ENCODE data around the gene NKAIN2.
"Not testable (repeated sequence)": the region's sequence is repeated elsewhere in the genome, so short reads cannot be mapped to it uniquely, and the experiment has no call there.

NKAIN2 gene

DNA sequence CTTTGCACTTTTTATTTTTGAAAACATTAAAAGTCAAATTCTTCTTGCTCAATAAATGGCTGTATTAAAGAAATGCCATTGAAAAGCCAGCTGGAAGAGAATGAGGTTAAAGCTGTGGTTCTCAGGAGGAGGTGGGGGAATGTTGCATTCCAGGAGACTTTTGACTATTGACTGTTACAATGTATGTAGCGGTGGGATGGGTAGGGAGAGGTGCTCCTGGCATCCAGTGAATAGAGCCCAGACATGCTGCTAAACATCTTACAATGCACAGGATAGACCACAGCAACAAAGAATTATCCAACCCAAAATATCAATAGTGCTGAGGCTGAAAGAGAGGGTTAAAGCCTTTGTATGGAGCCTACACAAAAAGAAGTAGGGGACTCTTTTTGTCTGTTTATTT is 295.9 kb downstream of the NKAIN2 start:
- no peak for DNase-seq (ENCODE audit: low read depth)

DNA sequence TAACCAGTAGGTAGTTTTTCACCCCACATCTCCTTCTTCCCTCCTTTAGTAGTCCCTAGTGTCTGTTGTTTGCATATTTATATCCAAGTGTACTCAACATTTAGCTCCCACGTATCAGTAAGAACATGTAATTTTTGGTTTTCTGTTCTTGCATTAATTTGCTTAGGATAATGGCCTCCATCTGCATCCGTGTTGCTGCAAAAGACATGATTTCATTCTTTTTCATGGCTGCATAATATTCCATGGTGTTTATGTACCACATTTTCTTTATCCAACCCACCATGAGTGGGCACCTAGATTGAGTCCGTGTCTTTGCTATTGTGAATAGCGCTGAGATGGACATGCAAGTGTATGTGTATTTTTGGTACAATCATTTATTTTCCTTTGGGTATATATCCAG is 306.8 kb downstream of the NKAIN2 start:
- no peak for DNase-seq (ENCODE audit: low read depth)

DNA sequence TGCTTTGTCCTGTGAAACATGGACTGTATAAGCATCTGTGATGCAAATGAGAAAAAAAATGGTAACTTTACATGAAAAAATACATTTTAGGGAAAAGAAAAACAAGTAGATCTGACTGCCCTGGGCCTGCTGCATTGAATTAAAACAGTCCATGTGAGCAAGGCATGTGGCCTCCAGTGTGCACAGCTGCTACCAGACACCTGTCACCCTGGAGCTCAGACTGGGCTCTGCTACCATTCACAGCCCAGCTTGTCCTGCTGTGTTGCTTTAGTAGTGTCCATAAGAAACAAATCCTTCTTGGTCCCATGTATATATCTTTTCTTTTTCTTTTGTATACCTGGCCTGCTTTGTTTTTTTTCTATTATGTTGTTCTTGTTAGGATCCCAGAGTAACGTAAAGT is 315.9 kb downstream of the NKAIN2 start:
- DNase-seq (ENCODE audit: low read depth) = no peak

DNA sequence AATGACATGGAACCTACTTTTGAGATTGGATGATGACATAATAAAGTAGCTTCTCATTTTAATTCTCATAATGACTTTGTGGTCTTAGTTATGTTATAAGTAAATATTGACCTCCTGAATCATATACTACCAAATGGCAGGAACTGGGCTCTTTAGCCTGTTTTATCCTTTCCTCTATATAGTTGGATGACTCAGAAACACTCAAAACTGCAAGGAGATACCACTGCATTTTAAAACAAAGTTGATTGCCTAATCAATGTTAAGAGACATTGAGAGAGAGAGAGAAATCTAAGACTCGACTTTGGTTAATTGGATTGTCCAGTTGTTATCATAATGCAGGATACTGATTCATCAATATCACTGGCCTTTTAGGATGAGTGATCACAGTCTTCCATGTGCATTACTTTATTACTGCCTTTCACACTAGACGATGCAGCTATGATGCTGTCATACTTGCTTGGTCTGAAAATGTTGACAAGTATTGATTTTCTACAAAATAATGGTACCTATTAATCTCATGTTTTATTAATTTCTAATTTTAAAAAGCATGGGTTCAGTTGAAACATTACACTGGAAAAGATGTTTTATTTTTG is 320.0 kb downstream of the NKAIN2 start:
- DNase-seq (ENCODE audit: low read depth) = no peak

DNA sequence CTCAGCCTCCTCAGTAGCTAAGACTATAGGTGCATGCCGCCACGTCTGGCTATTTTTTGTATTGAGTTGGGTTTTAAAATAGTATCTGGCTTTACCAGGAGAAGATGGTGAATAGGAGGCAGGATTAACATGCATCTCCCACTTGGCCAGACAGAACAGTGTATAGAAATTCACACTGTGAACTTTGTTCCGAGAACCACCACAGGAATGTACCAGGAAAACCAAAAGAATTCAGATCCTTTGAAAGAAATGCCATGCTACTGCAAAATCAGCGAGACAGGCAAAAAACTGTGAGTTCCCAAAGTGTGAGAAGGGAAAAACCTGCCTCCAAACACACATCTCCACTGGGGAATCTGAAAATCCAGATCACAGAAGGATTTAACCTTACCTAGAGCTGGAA is 327.6 kb downstream of the NKAIN2 start:
- DNase-seq (ENCODE audit: low read depth) = no peak

DNA sequence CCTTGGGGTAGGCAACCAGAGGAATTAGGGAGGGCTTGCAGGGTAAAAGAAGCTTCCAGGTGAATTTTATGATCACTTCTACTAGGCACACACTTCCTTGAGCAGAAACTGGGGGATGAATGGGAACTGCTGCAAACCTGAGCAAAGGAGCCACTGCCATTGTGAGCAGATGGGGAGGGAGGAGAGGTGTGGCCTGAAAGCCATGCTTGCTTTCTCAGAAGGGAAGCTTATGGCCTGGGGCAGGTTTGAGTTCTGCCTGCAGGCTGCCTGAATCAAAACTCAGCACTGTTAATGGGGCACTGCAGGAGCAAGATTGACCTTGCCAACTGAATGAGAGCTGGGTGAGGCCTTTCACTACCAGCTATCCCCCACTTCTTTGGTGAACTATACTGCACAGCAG is 328.1 kb downstream of the NKAIN2 start:
- DNase-seq (ENCODE audit: low read depth) = no peak

DNA sequence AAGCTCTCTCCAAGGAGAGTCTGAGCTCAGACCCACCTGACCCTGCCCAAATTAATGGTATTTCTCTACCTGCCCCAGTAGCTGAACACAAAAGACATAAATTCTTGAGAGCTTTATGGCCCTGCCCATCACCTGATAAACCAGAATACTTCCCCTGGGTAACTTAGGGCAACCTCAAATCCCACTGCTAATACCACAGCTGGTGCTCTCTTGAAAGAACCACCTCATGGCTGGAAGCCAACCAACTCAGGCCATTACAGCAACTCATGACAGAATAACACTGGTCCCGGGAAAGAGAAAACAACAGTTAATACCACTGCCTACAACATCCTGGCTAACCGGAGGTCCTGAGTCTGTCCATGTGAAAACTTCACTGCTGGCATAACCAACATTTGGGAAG is 328.6 kb downstream of the NKAIN2 start:
- no peak for DNase-seq (ENCODE audit: low read depth)

DNA sequence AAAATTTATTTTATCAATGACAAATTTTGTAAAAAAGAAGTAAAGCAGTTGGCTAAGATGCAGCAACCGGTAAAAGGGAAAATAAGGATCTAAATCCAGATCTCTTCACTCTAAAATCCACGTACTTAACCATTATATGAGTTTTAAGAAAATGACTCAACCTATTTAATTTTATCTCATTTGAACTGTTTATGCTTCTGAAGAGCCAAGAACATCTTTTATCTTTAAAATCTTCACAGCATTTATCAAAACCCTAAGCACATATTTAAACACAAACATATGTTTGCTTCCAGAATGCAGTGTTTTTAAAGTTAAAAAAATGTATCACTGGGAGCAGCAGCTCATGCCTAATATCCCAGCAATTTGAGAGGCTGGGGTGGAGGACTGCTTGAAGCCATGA is 339.2 kb downstream of the NKAIN2 start:
- no peak for DNase-seq (ENCODE audit: low read depth)

DNA sequence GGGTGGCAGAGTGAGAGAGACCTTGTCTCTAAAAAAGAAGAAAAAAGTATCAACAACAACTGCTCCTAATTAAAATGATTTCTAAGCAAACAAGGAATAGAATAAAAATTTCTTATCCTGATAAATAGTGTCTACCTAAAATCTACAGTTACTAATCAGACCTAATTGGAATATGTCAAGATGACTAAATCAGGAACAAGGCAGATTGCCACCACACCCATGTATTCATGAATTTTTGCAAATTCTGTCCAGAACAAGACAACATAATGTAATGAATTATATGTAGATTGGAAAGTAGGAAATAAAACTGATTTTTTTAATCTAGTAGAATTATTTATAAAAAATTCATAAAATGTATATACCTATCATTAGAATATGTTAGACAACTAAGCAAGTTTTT is 339.8 kb downstream of the NKAIN2 start:
- DNase-seq (ENCODE audit: low read depth) = no peak

DNA sequence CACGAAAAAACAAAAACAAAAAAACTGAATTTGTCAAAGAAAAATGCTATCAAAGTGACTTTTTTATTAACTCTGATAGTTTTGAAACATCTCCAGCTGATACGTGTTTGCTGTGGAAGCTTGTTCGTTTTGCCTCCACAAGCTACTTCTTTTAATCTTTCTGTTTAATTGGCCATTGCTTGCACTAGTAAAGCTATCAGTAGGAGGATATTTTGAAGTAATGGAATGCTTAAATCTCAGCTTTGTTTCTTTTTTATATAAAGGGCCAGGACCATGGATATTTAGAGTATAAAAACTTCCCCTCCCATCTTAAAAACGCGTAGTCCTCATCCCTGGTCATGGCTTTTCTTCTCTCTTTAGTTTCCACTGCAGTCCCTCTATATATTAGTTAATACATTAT is 344.0 kb downstream of the NKAIN2 start:
- no peak for DNase-seq (ENCODE audit: low read depth)

DNA sequence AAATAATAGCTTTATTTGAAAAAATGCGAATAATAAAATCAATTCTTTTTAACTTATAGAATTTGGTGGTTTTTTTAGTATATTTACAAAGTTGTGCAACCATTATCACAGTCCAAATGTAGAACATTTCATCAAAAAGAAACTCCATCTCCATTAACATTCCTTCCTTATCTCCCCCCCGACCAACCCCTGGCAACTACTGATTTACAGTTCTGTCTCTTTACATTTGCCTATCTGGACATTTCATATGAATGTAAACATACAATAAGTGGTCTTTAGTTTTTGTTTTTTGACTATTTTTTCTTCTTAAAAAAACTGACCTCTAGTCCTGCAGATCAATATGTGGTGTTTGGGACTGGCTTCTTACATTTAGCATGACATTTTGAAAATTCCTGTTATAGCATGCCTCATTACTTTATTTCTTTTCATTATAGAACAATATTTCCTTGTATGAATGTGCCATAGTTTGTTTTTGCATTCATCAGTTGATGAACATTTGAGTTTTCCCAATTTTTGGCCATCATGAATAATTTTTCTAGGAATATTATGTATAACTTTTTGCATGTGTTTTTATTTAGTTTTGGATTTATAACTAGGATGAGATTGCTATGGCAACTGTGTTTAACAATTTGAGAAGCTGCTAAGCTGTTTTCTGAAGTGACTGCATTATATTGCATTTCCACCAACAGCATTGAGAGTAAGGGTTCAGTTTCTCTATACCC is 344.7 kb downstream of the NKAIN2 start:
- no peak for DNase-seq (ENCODE audit: low read depth)

DNA sequence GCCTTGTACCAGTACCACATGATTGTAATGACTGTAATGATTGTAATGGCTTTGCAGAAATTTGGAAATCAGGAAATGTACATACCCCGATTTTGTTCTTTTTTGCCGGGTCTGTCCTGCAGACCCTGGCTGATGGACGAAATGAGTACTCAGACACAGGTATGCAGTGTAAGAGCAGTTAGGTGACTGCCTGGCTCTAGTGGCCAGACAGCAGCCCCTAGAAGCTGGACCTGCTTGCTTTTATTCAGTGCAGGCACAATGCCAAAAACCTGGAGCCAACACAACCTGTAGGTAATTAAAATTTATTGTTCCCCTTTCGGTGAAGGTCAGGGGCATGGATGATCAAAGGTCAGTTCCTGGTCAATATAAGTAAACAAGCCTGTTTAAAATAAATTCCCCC is 346.0 kb downstream of the NKAIN2 start:
- no peak for DNase-seq (ENCODE audit: low read depth)

DNA sequence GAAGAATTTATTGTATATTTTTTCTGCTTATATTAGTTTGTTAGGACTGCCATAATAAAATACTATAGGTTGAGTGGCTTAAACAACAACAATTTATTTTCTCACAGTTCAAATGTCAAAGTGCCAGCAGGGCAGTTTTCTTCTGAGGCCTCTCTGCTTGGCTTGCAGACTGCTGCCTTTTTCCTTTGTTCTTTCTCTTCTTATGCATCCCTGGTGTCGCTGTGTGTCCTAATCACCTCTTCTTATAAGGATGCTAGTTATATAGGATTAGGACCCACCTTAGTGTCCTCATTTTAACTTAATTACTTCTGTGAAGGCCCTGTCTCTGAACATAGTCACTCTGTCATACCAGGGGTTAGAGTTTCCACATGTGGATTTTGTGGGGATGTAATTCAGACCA is 354.4 kb downstream of the NKAIN2 start:
- DNase-seq (ENCODE audit: low read depth) = no peak

DNA sequence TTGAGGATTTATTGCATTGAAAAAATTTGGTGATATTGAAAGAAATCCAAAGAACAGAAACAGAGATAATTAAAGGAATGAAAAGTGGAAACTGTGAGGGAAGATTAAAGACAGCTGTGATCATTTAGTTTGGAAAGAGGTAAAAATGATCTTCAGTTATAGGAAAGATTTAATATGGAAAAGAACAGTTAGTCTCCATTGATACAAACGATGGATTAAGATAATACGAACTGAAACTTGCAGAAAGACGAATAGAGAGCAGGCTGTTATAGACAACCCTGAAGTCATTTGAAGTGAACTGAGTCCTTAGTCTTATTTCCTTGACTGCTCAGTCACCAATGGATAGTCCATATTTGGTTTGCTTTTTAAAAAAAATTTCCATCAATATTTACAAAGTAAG is 360.0 kb downstream of the NKAIN2 start:
- no peak for DNase-seq (ENCODE audit: low read depth)

DNA sequence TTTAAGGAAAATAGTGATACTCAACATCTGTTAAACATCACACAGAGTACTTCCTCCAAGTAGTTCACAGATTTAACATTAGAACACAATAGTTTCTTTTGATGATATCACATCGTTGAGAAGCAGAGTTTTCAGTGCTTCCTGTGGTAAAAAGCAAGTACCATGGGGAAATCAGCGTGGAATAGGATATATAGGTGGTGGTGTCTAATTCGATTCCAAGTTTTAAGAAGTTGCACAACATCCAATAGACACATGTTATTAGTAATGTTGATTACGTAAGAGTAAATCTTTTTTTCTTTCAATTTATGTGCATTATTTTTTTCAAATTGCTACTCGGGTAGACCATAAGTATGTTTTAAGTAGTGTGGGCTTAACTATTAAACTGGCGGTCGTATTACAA is 360.7 kb downstream of the NKAIN2 start:
- no peak for DNase-seq (ENCODE audit: low read depth)

DNA sequence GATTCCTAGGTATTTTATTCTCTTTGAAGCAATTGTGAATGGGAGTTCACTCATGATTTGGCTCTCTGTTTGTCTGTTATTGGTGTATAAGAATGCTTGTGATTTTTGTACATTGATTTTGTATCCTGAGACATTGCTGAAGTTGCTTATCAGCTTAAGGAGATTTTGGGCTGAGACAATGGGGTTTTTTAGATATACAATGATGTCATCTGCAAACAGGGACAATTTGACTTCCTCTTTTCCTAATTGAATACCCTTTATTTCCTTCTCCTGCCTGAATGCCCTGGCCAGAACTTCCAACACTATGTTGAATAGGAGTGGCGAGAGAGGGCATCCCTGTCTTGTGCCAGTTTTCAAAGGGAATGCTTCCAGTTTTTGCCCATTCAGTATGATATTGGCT is 363.6 kb downstream of the NKAIN2 start:
- not testable (repeated sequence) for DNase-seq (ENCODE audit: low read depth)

DNA sequence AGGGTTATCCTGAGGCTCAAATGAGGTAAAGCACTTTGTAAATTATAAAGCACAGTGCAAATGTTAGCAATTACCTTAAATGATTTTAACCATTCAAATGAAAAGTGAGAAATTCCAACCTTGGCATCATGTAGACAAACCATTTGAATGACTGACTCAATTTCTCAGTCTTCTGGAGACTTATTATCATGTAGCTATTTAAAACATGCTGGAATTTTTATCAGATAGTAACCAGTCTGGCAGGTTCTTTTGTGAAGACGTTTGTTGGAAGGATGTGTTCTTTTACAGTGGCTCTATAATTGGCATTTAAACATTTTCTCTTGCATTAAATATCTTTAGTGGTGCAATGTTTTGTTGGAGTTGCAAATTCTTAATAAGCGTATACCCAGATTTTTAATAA is 386.6 kb downstream of the NKAIN2 start:
- no peak for DNase-seq (ENCODE audit: low read depth)

DNA sequence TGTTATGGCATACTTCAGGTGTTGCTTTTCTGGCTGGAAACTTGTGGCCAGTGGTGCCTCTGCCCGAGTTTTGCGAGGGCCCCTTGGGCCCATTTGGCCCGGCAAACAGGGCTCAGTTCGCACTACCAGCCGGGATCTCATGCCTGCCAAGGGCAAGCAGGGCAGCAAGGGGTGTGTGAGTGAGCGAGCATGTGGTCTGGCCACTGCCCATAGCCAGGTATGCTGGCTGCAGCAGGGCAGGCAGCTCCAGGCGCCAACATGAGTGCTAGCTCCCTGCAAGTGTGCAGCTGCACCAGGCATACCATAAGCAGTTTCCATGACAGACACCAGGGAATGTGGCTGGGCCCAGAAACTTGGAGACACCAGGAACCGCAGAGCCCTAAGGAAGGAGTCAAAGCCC is 389.5 kb downstream of the NKAIN2 start:
- no peak for DNase-seq (ENCODE audit: low read depth)

DNA sequence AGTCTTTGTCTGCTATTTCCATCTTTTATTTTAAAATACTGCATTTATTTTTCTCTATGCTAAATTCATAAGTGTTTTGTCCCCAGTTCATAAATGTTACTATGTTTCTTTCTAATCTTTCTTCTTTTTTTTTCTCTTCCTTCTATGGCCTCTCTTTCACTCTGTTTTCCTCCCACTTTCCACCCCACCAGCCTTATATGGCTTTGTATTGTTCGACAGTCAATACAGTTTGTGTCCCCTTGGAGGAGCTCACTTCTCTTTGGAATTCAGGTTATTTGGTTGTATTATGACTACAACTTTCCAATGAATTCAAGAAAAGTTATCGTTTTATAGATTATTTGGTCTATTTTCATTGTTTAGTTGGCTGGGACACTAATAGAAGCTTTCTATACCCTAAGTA is 393.5 kb downstream of the NKAIN2 start:
- no peak for DNase-seq (ENCODE audit: low read depth)

DNA sequence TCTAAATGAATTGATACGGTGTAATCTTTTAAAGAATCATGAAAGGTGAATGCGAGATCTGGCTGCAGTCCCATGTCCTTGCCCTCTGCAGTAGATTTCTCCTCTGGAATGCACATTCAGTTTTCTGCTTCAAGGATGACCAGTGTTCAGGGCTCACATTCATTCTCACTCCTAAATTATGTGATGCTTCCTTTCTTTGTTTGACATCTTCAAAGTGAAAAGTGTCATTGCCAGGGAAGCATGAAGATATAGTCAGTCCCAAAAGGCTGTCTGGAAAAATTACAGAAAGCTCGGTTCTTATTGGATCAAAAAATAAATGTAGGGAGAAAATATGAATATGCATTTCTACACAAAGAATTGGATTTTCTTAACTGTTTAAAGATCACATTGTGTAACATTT is 395.6 kb downstream of the NKAIN2 start:
- no peak for DNase-seq (ENCODE audit: low read depth)

DNA sequence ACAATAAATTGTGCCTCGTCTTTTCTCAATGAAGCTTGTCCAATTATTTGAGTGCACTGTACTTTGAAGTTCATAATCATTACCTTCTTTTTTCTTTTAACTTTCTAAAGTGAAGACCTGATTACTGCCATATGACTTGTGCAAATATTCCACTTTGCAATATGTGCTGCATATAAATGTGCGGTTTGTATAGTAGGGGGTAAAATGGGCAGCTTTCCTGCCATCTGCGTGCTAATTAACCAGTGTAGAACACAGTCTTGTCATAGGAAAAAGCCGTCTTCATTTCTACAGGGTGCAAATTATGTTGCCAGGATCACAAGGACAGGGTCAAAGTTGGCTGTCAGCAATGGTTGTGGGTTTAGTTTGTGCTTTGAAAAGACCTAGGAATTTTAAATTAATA is 397.0 kb downstream of the NKAIN2 start:
- DNase-seq (ENCODE audit: low read depth) = no peak

DNA sequence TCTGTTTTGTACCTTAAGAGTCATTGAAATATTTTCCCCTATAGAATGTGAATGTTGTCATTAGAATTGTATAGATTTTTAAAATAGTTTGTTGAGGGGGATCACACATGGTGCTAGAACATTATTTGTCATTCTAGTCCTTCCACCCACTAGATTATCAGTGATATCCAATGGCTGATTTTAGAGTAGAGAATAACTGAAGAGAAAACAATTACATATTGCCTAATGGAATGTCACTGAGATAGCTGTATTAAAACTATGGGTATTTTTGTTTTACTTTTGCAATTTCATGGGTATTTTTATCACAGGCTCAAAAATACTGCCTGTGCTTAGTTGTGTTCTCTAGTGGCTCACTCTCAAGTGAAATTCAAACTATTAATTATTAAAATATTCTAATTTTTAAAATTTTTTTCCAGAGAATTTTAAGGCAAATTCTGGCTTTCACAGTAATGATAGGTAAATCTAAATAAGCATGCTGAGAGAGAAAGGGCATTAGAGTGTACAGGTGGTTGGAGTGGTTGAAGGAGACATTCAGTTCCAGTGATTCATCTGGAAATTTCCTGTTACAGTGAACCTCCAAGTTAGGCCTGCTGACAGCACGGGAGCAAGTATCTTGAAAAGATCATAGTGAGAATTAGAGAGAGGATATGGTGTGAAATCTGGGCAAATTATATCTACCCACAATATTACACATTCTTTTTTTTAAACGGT is 399.6 kb downstream of the NKAIN2 start:
- DNase-seq (ENCODE audit: low read depth) = no peak

DNA sequence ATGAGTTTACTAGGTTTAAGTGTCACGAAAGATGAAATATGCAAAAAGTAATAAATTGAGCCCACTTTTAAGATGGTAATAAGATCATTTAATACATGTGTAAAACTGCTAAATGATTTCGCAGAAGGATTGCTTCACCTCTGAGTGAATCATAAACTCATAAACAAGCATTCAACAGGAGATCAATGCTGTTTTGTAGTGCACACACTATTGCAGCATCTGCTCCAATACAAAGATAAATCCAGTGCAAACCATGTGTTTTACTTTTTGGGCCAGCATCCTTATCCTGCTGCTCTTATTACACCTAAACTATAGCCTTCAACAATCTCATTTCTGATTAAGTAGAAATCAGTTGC is 400.1 kb downstream of the NKAIN2 start:
- DNase-seq (ENCODE audit: low read depth) = no peak

DNA sequence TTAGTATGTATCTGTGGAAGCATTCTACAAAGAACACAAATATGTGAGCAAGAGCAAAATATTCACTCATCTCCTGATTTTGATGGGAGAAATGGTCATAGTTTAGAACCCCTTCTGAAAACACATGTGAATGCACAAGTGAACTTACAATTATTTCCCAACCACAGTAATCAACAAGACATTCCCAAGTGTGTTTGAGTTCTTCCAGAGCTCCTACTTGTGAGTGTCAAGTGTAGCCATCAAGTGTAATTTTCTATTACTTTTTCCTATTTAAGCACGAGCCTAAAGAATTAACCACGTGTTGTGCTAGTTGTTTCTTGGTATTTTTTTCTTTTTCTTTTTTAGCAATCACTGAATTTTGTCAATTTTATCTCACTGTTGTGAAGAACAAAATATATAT is 402.3 kb downstream of the NKAIN2 start:
- DNase-seq (ENCODE audit: low read depth) = no peak

All from stimulated activated CD8-positive, alpha-beta memory T cell treated with anti-CD3 and anti-CD28 coated beads, Interleukin-7, amount 100 ng/mL, for 24 hours (primary cell).